KBM-7 (cell line): ENCODE measurements around the gene ZNF552.

Experiments
- DNase-seq: peaks from one replicate; pipeline ENCODE4 v3.0.0-alpha.2; 2015
- in situ Hi-C: fragments of 300-500 bp; cut with MboI; formaldehyde crosslinking; loops from 2 replicates; pipeline ENCODE4 v1.14.3; 2020; ENCODE audit warnings: low sequenced_read_pairs, low pct_unique_long_range_greater_than_20kb, mixed read lengths

Gene ZNF552

DNA sequence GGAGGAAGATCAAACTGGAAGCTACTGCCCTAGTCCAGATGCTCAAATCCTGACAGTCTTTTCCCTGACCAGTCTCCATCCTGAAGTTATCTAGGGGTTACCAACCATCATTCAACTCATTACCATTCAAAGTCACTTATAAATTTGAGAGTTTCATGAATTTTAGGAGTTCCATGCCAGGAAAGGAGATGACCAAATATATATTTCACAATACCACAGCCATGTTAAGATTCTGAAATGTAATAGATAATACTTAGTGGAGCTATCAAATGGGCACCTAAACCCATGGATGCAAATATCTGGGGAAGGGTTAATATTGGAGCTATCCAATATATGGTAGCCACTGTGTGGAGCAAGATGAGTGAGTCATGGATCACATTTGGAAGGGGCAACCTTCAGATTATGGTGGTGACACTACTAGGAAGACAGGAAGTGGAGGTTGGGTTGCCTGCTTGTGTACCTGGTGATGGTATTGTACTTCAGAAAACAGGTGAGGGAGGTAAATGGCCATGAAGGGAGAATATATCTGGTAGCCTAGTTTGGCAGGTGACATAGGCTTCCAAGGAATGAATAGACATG is 26.5 kb downstream of the ZNF552 start:
- DNase-seq = no peak
- in situ Hi-C loops = no loop called here

GRCh38 chr19:57786906-57787305 is 27.8 kb downstream of the ZNF552 start:
- in situ Hi-C loops = no loop called here
- no peak for DNase-seq

DNA sequence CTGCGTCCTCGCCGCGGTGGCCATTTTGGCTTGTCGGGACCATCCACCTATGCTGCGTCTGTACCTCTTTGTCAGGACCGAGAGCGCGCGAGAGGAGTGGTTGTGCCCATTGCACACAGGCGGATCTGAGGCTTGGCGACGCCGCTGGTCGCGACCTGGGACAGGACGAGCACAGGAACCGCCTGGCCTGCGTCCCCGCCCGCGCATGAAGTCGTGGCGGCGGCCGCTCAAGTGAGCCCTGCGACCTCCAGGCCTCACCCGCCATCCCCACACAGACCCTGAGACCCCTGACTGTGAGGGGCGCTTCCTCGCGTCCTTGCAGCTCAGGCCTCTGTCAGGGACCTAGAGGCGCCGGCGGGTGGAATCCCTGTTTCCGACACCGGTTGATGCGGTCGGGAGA is 28.4 kb downstream of the ZNF552 start:
- DNase-seq = no peak
- in situ Hi-C loops = no loop called here

DNA sequence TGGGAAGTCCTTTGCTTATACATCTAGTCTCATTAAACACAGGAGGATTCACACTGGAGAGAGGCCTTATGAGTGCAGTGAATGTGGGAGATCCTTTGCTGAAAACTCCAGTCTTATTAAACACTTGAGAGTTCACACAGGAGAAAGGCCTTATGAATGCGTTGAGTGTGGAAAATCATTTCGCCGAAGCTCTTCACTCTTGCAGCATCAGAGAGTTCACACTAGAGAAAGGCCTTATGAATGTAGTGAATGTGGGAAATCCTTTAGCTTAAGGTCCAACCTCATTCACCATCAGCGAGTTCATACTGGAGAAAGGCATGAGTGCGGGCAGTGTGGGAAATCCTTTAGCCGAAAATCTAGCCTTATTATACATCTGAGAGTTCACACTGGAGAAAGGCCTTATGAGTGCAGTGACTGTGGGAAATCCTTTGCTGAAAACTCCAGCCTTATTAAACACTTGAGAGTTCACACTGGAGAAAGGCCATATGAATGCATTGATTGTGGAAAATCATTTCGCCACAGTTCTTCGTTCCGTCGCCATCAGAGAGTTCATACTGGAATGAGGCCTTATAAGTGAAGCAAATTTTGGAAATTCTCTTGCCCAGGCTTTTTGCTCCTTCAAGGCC is 35.4 kb downstream of the ZNF552 start:
- DNase-seq = no peak
- in situ Hi-C loops = no loop called here

DNA sequence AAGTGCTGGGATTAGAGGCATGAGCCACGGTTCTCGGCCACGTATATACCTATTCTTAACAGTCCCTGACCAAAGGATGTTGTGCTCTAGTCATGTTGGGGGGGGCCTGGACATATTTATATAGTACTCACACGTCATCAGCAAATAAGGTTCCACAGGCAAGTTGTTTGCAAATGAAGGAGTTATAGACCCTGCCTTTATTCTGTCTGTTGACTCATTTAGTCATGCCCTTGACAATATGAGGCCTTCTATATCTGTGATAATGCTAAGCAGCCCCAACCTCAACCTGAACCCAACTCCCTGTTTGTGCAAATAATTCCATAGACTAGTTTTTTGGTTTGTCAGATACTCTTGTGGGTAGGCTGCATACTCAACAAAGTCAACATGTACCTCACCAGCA is 36.4 kb downstream of the ZNF552 start:
- in situ Hi-C loops = no loop called here
- DNase-seq = no peak

DNA sequence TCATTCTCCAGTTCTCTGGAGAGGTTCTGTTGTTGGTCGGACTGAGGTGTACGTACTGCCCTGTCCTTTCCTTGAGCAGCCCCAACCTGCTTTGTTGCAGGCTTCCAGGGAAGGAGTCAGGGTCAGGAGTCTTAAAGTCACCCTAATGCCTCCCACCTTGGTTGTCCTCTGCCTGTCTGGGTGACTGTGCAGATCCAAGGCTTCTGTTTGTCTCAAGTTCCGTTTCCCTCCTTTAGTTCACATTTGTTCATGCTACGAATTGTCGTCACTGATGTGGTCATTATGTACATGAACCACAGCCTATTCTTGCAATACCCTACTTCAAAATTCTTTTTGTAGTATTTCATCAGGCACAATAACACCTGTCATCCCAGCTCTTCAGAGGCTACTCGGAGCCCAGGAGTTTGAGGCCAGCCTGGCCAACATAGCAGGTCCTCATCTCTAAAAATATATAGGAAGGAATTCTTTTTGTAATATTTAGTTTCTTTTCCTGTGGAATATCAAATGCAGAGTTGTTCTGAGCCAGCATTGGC is 37.9 kb downstream of the ZNF552 start:
- in situ Hi-C loops = no loop called here
- no peak for DNase-seq

DNA sequence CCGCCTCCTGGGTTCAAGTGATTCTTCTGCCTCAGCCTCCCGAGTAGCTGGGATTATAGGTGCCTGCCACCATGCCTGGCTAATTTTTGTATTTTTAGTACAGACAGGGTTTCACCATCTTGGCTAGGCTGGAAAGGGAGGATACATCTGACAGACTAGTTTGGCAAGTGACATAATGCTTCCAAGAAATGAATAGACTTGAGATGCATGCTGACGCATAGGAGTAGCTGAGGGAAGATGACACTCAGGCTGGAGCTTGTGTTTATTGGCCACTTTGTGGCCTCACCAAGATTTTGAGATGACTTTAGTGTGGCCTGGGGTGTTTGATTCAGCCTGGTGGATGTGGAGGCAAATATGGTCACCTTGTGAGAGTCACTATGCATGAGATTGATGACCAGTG is 41.2 kb downstream of the ZNF552 start:
- DNase-seq = no peak
- in situ Hi-C loops = no loop called here

GRCh38 chr19:57771417-57771816 is 43.3 kb downstream of the ZNF552 start:
- no peak for DNase-seq
- in situ Hi-C loops = no loop called here

- in situ Hi-C loops = no loop called here
- no peak for DNase-seq
Observed at GRCh38 chr19:57769345-57770131, 45.2 kb downstream of the ZNF552 start, which contains the start of gene ZNF586. Gene ZNF586, plus strand, starts transcription at chr19:57769676. Its CDS starts 167 bp downstream, at chr19:57769843.

- in situ Hi-C loops = no loop called here
- no peak for DNase-seq
Observed at GRCh38 chr19:57759096-57759495, 55.6 kb downstream of the ZNF552 start.

DNA sequence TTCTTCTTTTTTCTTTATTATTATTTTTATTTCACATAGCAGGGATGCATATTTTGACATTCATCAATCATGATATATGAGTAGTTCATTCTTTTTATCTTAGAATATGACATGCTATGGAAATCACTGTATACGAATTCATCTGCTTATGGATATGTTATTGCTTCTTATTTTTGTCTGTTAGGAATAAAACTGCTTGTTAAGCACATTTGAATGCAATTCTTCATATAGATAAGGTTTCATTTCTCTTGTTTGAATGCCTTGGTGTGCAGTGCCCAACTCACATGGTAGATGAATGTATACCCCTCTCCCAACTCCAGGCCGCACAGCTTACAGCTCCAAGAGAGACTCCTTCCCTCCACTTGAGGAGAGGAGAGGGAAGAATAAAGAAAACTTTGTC is 56.8 kb downstream of the ZNF552 start:
- DNase-seq = no peak
- in situ Hi-C loops = no loop called here
